GM19324 (cell line): Measurements from ENCODE around the gene OTULIN.

Source experiments
- ATAC-seq: cut with Tn5 transposase; IDR thresholded peaks from one replicate; pipeline ENCODE4 v1.9.1; 2021; ENCODE audit warnings: mild to moderate bottlenecking, moderate library complexity; ENCODE audit not compliant: unreplicated experiment, low FRiP score

OTULIN gene

DNA sequence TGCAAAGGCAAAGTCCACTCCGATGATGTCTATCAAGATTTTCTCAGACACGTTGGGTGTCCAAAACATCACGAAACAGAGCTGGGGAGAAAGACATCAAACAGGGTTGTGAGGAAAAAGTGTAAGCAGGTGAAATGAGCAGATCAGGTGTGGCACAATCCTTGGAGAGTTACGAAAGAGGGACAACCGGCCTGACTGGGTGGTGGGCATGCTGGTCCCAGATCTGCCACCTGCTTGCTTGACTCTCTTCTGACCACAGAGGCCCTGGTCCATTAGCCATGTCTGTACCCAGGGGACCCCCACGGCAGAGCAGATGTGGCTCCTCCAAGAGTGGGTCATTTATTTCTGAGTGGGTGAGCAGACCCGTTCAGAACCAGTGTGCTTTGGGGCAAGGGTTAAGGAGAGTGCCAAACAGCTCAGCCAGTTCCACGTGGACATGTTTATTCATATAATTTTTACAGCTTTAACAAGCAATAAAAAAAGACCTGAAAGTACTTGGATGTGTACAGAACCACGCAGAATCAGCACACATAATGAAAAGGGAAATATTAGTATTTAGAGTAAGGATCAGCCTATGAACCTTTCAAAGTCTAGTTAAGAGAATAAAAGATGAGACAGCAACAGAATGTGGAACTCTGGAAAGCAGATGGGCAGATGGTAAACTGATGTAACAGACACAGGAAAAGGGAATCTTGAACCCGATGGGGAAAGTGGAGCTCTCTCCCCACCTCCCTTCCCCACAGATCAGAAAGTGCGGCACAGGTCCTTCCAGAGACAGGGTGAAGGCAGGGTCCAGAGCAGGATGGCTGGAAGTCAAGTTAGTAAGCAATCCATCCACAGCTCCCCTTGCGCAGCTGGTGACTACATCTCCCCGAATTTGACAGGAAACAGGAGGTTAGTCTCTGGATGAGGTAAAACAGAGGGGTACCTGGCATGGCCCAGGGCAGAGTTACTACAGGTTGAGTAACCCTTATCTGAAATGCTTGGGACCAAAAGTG is 52.5 kb downstream of the OTULIN start:
- no peak for ATAC-seq

DNA sequence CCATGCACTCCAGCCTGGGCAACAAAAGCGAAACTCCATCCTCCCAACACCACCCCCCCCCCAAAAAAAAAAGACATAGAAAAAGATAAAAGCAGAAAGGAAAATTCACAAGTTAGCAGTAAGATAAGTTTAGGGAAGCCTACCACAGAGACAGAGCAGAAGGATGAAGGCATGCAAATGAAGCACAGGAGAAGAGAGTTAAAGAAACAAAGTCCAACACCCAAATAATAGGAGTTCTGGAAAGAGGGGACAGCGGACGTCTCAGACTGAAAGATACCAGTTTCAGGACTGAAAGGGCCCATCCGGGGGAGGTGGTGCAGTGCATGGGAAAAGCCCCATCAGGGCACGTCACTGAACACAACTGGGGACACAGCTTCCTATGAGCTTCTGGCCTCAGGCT is 54.3 kb downstream of the OTULIN start:
- no peak for ATAC-seq

DNA sequence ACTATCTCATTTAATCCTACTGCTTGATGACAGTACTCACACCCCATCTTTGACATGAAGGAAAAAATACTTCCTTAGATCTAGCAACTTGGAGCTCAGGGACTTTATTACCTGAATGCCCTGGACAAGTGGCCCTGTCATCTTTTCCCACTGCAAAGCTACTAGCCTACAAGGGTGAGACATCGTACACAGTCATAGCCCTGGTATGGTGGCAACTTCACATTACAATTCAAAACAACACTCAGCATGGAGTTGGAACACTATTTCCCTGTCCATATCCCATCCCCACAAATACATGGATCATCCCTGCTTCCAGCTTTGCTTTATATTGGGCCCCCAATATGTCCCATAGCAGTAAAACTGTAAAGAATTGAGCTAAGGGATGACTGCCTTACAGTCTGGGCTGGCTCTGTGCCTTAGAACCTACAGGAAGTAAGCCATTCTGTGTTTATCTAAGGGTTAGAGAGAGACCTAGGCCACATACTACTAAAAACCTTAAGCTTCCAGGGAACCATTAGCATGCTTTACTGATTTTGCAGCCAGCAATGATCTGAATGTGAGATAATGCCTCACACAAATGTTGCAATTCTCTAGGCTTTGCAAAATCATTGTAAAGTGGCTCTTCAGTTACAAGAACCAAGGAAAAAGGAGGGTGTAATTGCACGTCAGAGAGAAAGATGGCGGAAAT is 55.9 kb downstream of the OTULIN start:
- ATAC-seq, result no peak

DNA sequence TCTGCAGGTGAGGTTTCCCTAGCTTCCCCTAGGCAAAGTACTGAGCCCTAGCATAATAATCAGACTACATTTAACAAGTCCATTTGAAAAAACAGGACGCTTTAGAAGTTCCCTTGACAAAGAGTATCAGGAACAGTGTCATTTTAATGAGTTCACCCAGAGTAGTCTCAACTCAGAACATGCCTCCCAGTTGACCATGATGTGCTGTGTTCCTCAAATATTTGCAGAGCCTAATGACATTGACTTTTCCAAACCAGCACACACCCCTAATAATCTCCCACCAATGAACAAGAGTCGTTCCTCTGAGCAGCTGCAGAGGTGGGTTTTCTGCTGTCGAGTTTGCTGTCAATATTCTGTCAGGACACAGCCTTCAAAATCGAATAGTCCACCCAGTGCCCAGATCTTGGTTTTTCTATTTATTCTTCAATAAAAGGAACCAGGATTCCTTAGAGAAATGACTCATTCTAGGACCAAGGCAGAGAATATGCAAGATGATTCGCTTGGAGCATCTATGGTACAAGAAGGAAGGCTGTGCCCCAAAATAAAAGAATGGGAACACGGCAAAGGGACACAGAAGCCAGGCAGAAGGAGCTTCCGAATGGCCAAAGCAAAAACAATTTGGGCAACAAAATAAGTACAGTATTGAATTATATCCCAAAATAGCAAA is 57.6 kb downstream of the OTULIN start:
- ATAC-seq, result no peak

DNA sequence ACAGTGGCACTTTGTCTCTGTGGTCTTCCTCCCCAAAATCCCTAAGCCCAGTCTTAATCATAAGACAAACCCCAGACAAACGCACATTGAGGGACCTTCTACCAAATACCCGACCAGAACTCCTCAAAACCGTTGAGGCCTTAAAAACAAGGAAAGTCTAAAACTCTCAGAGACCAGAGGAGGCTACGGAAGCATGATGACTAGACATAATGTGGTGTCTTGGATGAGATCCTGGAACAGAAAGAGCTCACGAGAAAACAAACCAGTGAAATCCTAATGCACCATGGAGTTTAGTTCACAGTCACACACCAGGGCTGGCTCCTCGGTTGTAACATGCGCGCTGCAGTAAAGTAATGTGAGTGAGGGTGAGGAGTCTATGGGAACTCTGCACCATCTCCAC is 58.4 kb downstream of the OTULIN start:
- no peak for ATAC-seq

DNA sequence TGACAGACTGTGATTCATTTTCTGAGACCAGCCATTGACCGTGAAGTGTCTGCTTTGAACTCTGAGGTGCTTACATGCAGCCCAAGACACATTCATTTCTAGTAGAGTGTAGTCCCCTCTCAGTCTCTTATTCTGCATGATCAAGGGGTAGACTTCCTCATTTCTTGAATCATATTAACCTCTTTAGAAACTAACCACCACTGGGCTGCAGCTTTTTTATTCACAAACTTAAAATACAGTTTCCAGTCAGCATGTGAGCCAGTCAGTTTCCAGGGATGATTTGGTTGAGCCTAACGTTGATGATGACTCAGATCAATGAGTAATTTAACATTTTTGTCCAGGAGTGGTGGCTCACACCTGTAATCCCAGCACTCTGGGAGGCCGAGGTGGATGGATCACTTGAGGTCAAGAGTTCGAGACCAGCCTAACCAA is 59.2 kb downstream of the OTULIN start:
- no peak for ATAC-seq

DNA sequence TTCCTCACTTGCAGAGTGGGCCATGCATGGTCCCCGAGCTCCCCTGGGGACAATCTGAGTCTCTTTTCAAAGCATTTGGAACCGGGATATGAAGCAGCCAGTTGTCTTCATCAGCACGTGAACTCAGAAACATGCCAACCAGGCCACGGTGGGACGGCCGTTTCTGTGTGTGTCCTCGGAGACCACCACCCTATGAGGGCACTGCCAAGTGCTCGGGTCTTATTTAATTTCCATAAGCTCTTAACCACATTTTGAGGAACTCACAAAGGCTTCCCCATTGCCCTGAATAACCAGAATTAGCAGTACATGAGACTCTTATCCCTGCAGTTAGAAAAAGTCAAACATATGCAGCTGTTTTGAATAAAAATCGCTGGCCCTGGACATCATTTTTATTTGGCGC is 60.1 kb downstream of the OTULIN start:
- ATAC-seq, result no peak

DNA sequence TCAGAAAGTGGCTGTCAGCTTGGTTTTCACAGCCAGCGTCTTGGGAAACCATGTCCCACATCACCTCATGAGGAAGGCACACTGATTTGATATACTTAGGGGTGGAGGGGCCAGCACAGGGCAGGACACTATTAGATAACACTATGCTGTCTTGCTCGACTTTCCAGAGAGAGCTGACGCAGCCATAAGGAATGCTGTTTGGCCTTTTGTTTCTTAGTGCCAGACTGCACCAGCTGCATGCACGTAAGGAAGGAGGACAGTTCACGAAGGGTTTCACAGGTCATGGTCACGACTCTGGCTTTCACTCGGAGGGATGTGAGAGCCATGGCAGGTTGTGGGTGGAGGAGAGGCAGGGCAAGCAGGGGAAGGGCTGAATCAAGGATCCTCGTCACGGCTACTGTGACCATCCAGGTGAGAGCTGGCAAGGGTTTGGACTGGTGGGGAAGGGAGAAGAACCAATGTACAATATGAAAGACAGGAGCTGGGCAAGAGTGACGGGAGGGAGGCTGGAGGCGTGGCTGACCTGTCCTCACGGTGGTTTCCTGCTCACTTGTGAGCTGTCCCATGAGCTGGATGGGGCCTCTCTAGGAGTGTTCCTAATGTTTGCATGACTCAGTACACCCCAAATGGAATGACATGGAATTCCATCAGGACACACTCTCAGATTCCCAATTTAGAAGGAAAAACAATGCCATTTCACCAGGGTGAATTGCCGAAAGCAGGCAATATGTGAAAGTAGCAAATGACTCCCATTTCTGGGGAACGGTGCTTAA is 61.7 kb downstream of the OTULIN start:
- no peak for ATAC-seq

DNA sequence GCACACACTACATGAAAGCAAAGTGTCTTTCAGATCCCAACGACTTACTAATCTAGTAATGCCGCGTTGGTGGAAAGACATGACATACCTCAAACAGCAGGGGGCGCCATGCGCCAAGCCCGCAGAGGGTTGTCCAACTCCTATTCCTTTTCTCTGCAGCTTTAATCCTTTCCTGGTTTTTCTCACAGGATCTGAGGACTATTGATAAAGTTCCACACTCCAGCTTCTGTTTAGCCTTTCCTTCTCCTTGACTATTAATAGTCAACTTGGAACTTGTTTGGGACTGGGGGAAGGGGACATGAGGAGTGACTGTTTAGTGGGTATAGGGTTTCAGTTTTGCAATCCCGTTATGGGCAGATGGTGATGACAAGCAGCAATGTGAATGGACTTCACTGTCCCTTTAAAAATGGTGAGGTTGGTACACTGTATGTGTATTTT is 62.9 kb downstream of the OTULIN start:
- ATAC-seq, result no peak

DNA sequence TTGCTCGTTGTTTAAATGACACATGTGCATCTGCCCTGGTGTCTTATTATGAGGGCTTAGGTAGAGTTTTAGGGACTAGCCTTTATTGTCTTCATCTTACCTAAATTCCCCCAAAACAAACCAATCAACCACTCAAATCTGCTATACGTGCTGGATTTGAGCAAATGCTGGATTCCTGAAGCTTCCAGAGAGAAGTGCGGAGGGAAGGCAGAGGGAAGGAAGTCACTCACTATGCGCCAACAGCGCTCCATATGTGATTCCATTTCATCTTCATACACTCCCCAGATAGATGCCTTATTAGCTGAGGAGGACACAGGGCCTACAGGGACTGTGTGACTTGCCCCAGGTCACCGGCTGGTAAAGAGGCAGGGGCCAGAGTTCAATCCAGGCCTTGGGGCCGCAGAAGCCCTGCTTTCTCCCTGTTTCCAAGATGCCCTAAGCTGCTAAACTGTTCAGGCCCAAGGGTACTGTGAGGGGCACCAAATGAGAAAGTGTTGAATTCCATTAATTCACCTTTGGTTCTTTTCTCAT is 63.5 kb downstream of the OTULIN start:
- ATAC-seq, result no peak

DNA sequence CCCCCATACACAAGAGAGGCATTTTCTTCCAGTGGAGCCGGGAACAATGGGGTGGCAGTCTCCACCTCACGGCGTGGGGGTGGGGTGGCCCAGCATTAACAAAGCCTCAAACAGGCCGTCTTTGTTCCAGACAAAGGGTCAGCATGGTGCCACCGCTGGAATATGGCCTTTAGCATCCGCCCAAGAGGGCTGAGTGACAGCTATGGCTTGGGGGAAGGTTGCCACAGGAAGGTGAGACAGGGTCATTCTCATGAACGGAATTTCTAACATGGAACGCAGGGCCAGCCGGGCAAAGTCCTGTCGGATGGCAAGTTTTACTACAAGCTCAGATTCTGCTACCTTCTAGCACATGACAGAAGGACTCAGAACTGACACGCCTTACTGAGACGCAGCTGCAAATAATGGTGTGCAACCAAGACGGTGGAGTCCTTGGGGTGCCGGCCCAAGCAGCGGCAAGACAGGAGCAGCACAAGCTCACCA is 64.0 kb downstream of the OTULIN start:
- ATAC-seq, result no peak

DNA sequence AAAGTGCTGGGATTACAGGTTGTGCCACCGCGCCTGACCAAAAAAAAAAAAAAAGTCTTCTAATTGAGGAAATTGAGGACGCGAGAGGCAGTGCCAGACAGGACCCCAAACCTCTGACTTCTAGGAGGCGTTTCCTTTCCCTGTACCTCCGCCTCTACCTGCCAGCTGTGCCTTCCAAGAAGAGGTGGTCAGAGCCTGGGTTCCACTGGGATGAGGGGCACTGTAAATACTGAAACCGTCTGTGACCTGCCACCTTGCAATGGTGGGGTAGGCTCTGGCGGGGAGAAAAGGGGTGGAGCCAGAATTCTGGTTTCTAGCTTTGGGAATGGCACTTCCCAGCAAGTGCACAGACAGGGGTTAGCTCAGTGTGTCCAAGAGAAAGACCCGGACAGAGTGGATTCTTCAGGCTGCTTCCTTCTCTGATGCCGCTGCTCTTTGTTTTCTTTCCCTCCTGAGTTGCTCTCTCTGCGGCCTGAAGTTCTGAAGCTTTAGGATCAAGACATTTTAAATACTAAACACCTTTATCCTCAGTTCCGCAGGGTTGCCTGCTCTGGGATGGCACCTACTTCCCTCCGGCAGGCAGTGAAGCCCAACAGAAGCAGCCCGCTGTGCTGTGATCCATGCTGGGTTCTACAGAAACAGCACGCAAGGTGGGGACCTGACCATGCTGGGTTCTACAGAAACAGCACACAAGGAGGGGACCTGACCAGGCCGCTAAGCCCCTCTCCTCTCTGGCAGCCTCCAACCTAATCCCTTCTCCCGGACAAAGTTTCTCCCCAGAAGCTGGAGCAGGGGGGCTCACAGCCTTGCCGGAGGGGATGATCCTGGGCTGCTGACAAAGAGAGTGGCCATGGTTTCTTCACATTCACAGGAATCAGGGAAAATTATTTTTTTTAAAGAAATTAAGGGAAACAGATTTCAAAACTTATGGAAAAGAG is 65.2 kb downstream of the OTULIN start:
- no peak for ATAC-seq

DNA sequence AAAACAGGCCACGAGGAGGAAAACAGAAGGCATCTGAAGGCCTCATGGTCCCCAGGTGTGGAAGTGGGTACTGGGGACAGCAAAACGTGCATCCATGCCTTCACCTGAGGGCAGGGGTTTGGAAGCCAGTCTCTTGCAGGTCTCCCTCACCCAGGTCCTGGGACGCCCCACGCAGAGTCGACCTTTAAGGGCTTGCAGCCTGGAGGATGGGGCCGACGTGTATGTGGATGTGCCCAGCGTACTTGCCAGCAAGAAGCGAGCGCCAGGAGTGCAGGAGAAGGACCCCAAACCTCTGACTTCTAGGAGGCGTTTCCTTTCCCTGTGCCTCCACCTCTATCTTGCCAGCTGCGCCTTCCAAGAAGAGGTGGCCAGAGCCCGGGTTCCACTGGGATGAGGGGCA is 65.9 kb downstream of the OTULIN start:
- ATAC-seq, result no peak

DNA sequence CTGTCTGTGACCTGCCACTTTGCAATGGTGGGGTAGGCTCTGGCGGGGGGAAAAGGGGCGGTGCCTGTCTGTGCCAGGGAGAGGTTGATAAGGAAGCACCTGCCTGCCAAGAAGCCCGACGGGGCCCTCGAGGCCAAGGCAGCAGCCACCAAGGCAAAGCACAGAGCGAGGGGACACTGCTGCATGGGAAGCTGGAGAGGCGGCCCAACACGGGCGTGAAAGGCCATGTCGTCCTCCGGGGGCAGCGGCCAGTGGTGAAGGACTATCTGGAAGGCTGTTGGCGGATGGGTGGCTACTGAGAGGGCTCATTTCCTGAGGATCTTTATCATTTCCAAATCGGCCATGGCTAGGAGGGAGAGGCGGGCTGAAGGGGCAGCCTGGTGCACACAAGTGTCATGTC is 66.4 kb downstream of the OTULIN start:
- no peak for ATAC-seq

DNA sequence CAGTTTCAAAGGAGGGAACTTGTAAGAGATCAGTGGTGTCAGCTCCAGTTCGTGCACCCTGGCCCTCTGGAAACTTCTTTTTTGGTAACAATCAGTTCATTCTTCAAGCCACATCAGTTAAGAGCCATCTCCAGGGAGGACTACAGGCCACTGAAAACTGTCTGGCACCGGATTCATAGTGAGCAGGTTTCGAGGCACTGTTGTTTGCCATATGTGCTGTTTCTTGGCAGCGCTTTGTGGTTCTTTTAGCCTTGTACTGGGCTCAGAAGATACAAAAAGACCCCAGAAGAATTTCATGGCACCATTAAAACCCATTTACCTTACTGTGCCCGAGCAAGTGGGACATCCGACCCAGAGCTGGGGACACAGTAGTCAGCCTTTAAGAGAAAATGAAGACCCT is 68.5 kb downstream of the OTULIN start:
- ATAC-seq, result no peak

DNA sequence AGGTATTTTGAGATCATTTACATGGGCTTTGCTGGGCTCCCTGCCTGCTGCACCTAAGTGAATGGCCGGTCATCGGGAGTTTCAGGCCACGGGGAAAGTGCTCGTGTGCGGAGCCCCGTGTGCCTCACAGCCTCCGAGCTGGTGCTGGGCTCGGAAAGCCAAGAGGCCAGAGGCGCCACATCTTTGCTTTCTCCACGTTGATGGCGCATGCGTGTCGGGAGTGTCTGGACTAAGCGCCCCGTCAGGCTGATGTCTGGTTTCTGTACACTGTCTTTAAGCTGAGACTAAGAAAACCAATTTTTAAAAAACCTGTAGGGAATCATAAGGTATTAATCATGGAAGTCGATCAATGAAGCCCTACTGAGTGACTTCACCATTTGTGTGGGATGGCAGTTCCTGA is 69.1 kb downstream of the OTULIN start:
- ATAC-seq, result no peak

DNA sequence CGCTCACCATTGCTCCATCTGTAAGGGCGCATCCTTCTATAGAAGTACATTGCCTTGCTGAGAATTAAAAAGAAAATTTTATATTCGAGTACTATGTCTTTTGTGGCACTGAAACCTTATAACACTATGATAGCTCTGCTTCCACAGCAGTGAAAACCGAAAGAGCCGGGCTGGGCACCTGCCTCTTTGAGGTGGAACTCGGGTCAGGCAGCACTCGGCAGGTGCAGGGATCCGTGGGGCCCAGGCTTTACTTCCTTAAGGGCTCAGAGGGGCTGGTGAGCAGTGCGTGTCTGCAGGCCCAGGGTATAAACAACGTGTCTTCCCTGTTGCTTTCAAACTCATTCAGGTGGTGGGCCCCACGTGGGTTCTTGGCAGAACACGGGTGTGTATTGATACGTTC is 69.9 kb downstream of the OTULIN start:
- ATAC-seq, result no peak

DNA sequence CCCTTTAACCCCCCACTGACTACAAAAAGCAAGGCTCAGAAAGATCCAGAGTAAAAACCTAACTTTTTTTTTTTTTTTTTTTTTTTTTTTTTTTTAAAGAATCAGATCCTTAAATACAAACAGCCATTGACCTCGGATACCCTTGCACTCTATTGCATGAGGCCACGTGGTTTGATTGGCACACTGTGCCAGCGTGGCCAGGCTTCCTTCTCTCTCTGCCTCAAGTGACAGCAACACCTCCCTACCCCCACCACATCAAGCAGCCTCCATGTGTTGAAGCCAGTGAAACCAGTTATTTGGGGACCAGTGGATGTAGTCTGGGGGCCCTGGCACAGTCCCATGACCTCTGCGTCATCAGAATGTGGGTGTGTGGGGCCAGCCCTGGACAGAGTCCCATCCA is 71.4 kb downstream of the OTULIN start:
- no peak for ATAC-seq

DNA sequence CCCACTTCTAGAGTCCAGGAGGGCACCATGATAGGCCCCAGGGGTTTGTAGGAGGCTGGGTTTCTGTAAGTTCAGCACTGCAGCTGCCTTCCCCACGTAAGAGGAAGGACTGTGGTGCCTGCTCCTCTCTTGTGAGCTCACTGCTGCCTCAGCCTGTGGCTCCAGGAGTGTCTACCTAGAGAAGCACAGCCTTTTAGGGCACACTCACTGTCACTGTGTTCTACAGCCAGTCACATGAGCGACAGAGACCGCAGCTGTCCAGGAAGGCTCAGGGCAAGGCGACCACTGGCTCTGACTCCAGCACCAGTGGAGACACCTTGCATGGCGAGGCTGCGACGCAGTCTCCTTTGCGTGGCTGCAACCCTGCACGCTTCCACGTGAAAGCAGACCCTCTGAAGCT is 72.8 kb downstream of the OTULIN start:
- ATAC-seq, result no peak
